Measurements from ENCODE around the gene LZTFL1. TPM values are rescaled to one million over a fixed set of nuclear protein-coding genes. Genes with fewer than 3 reads are reported as not detected.

The LZTFL1 gene
- total RNA-seq, 1 donor from 2014 or later = 6.0 TPM

GRCh38 chr3:45807681-45808540, 34.0 kb downstream of the LZTFL1 start:
- DNase-seq (ENCODE audit: low read depth in 2 of 2) = no peak

GRCh38 chr3:45807133-45807532, 34.8 kb downstream of the LZTFL1 start:
- DNase-seq (ENCODE audit: low read depth in 2 of 2) = no peak

- no peak for DNase-seq (ENCODE audit: low read depth in 2 of 2)
These were observed 35.8 kb downstream of the LZTFL1 start for GRCh38 chr3:45806072-45806471.

- DNase-seq (ENCODE audit: low read depth in 2 of 2) = no peak
These were observed 38.5 kb downstream of the LZTFL1 start for GRCh38 chr3:45803252-45803935.

- no peak for DNase-seq (ENCODE audit: low read depth in 2 of 2)
These were observed 39.8 kb downstream of the LZTFL1 start for GRCh38 chr3:45802146-45802545.

GRCh38 chr3:45800611-45801010, 41.3 kb downstream of the LZTFL1 start:
- no peak for DNase-seq (ENCODE audit: low read depth in 2 of 2)

- no peak for DNase-seq (ENCODE audit: low read depth in 2 of 2)
These were observed 42.3 kb downstream of the LZTFL1 start for GRCh38 chr3:45799586-45799985.

GRCh38 chr3:45798034-45798433, 43.9 kb downstream of the LZTFL1 start:
- no peak for DNase-seq (ENCODE audit: low read depth in 2 of 2)

GRCh38 chr3:45796902-45797637, 44.8 kb downstream of the LZTFL1 start:
- no peak for DNase-seq (ENCODE audit: low read depth in 2 of 2)

GRCh38 chr3:45795882-45796765, 45.8 kb downstream of the LZTFL1 start, which contains the start of gene SLC6A20:
SLC6A20 (minus strand) TSS chr3:45796536; CDS start chr3:45796419, 117 bp downstream.
- no peak for DNase-seq (ENCODE audit: low read depth in 2 of 2)

- DNase-seq (ENCODE audit: low read depth in 2 of 2) = no peak
These were observed 46.4 kb downstream of the LZTFL1 start for GRCh38 chr3:45795509-45795881.

- no peak for DNase-seq (ENCODE audit: low read depth in 2 of 2)
These were observed 47.3 kb downstream of the LZTFL1 start for GRCh38 chr3:45794660-45795059.

GRCh38 chr3:45794177-45794560, 47.8 kb downstream of the LZTFL1 start:
- no peak for DNase-seq (ENCODE audit: low read depth in 2 of 2)

GRCh38 chr3:45793482-45794176, 48.3 kb downstream of the LZTFL1 start:
- no peak for DNase-seq (ENCODE audit: low read depth in 2 of 2)

GRCh38 chr3:45792516-45793172, 49.3 kb downstream of the LZTFL1 start:
- no peak for DNase-seq (ENCODE audit: low read depth in 2 of 2)

GRCh38 chr3:45792036-45792435, 49.9 kb downstream of the LZTFL1 start:
- DNase-seq (ENCODE audit: low read depth in 2 of 2) = no peak

GRCh38 chr3:45790596-45790995, 51.3 kb downstream of the LZTFL1 start:
- DNase-seq (ENCODE audit: low read depth in 2 of 2) = no peak

GRCh38 chr3:45789235-45789812, 52.6 kb downstream of the LZTFL1 start:
- no peak for DNase-seq (ENCODE audit: low read depth in 2 of 2)

GRCh38 chr3:45787551-45787950, 54.4 kb downstream of the LZTFL1 start:
- DNase-seq (ENCODE audit: low read depth in 2 of 2) = no peak
